WERI-Rb-1 (cell line): ENCODE results near the gene LPO.
A peak's percentile ranks its signal among the peaks of the same experiment; 100 is the strongest.

ENCODE experiments used
- DNase-seq: peaks from one replicate; pipeline ENCODE4 v3.0.0-alpha.2; 2020
- H3K27ac ChIP-seq: fragments of 250-450 bp; sonication (Bioruptor Pico); 2 replicates; pipeline ENCODE4 v1.5.1; 2020; ENCODE audit warnings: mild to moderate bottlenecking, moderate library complexity
- H3K27me3 ChIP-seq: fragments of 250-450 bp; sonication (Bioruptor Pico); 2 replicates; pipeline ENCODE4 v1.5.1; 2021; ENCODE audit warnings: mild to moderate bottlenecking, low read depth, moderate library complexity; ENCODE audit not compliant: insufficient read depth, severe bottlenecking
- H3K36me3 ChIP-seq: fragments of 250-450 bp; sonication (Bioruptor Pico); 2 replicates; pipeline ENCODE4 v1.5.1; 2020; ENCODE audit warnings: mild to moderate bottlenecking, moderate library complexity
- H3K4me3 ChIP-seq: 2 replicates; pipeline ENCODE4 v1.5.1; 2011; ENCODE audit warnings: low read depth, mild to moderate bottlenecking, control low read depth, low read length
- H3K9me3 ChIP-seq: fragments of 250-450 bp; sonication (Bioruptor Pico); 2 replicates; pipeline ENCODE4 v1.5.1; 2021; ENCODE audit warnings: mild to moderate bottlenecking, moderate library complexity; ENCODE audit not compliant: severe bottlenecking
- TF ChIP-seq, protein P1 (sequence below): IDR thresholded peaks from 2 replicates; pipeline ENCODE4 v1.5.1; 2011; ENCODE audit warnings: low read depth, mild to moderate bottlenecking, control low read depth, inconsistent platforms, low read length

Gene LPO

GRCh38 chr17:58219789-58220183 is 18.6 kb upstream of the LPO start:
- Histone ChIP-seq H3K36me3 (peaks cover 22% of the 10 kb centered on the region), H3K9me3 (no peaks in the 10 kb centered on the region), H3K27ac (peak overlapping the region; percentile 73), H3K4me3 (peak overlapping the region; percentile 56), H3K27me3 (no peaks in the 10 kb centered on the region)
- TF ChIP-seq, protein P1, sequence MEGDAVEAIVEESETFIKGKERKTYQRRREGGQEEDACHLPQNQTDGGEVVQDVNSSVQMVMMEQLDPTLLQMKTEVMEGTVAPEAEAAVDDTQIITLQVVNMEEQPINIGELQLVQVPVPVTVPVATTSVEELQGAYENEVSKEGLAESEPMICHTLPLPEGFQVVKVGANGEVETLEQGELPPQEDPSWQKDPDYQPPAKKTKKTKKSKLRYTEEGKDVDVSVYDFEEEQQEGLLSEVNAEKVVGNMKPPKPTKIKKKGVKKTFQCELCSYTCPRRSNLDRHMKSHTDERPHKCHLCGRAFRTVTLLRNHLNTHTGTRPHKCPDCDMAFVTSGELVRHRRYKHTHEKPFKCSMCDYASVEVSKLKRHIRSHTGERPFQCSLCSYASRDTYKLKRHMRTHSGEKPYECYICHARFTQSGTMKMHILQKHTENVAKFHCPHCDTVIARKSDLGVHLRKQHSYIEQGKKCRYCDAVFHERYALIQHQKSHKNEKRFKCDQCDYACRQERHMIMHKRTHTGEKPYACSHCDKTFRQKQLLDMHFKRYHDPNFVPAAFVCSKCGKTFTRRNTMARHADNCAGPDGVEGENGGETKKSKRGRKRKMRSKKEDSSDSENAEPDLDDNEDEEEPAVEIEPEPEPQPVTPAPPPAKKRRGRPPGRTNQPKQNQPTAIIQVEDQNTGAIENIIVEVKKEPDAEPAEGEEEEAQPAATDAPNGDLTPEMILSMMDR: no peak
- no peak for DNase-seq

DNA sequence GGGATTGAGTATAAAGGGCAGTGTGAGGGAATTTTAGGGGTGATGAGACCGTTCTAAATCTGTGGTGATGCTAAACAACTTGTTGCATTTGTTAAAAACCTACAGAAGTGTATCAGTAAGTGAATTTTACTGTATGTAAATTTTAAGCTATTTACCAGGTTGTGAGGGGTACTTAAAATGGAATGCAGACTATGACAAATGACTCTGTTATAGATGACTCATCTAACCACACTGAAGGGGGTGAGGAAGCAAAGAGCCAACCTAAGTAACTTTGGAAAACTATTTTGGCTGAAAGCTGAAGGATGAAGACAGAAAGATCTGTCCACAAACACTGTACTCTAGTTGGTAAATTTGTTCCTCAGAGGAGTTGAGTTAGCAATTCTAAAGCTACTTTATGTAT is 14.1 kb upstream of the LPO start:
- no peaks in the 10 kb centered on the region for H3K27me3 ChIP-seq
- DNase-seq: no peak
- TF ChIP-seq, protein P1: no peak
- H3K27ac ChIP-seq: no peak overlapping the region
- no peak overlapping the region for H3K4me3 ChIP-seq
- H3K36me3 ChIP-seq: no peaks in the 10 kb centered on the region
- H3K9me3 ChIP-seq: no peaks in the 10 kb centered on the region

DNA sequence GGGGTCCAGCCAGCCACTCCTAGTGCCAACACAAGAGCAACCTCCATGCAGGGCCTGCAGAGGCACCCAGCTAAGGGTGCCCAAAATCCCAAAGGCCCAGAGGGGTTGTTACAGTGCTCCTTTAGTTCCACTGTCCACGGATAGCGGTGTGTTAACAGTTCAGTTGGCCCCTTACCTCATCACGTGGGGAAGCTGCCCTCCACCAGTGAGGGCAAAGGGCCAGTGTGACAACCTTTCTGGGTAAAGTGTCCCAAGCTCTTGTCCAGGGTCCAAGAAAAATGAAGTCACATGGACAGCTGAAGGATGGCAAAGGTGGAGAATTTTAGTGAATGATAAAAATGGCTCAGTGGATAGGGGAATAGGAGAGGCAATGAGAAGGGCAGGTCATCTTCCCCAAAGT is 10.7 kb upstream of the LPO start:
- TF ChIP-seq, protein P1: no peak
- Histone ChIP-seq H3K27me3 (no peaks in the 10 kb centered on the region), H3K9me3 (no peaks in the 10 kb centered on the region), H3K36me3 (no peaks in the 10 kb centered on the region), H3K4me3 (no peak overlapping the region), H3K27ac (no peak overlapping the region)
- no peak for DNase-seq

DNA sequence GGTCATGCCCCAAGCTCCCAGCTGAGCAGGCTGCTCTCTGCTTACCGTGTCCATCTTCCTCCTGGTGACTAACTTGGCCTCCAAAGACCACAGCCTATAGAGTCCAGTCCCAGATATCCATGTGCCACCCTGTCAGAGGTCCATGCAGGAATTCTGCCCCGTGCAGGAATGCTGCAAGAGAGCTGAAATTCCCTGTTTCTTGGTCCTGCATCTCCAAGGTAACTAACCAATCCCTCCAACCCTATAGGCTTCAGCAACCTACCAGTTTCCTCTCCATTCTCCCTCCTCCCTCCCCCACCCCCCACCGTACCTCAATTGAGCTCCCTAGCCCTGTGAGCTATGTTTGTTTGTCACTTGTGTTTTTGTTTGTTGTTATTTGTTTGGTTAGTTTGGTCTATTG is 9.7 kb upstream of the LPO start:
- Histone ChIP-seq H3K4me3 (no peak overlapping the region), H3K9me3 (no peaks in the 10 kb centered on the region), H3K27me3 (no peaks in the 10 kb centered on the region), H3K27ac (no peak overlapping the region), H3K36me3 (no peaks in the 10 kb centered on the region)
- DNase-seq: no peak
- TF ChIP-seq, protein P1: no peak

DNA sequence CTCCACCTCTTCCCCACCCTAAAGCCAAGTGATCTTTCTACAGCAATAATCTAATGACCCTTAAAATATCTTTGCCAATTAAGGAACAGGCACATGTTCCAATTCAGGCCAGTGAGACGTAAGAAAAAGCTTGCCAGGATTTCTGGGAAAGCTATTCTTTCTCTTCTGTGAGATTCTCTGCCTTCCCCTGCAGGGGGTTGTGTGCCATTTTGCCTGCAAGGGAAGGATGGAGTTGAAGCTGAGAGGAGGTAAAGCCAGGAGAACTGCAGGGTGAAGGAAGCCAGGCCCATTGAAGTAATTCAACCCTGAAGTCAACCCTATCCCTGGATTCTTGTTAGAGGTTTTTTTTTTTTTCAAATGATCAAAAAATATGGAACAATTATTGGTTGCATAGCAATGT is 9.0 kb upstream of the LPO start:
- H3K27me3 ChIP-seq: no peaks in the 10 kb centered on the region

DNA sequence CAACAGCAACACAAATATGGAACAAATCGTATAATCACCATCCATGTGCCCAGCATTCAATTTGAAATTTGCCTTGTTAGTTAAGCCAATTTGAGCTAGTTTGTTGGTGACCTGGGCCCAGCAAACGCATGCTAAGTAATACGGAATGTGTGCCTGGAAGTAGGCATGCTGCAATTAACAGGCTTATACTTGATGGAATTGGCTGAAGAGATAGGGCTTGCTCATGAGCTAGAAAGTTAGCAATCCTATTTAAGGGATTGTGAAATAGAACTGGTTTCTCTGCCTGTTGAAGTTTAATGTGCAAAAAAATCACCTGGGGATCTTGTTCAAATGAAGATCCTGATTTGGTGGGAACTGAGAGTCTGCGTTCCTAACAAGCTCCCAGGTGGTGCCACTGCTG is 8.5 kb upstream of the LPO start:
- no peak overlapping the region for H3K27ac ChIP-seq
- no peak for DNase-seq
- no peaks in the 10 kb centered on the region for H3K27me3 ChIP-seq
- TF ChIP-seq, protein P1: no peak
- H3K36me3 ChIP-seq: no peaks in the 10 kb centered on the region
- H3K4me3 ChIP-seq: no peak overlapping the region
- H3K9me3 ChIP-seq: no peaks in the 10 kb centered on the region

More for the DNA sequence above, 9.0 kb upstream of the LPO start:
- TF ChIP-seq, protein P1: no peak
- H3K4me3 ChIP-seq: no peak overlapping the region
- H3K27ac ChIP-seq: no peak overlapping the region
- H3K9me3 ChIP-seq: no peaks in the 10 kb centered on the region
- DNase-seq: no peak
- H3K36me3 ChIP-seq: no peaks in the 10 kb centered on the region
